Peyer's patch (tissue), 4 donors: ENCODE data around the gene PHF21B. TPM values are rescaled to one million over a fixed set of nuclear protein-coding genes. Genes with fewer than 3 reads are reported as not detected.
"Not testable (repeated sequence)": the region's sequence is repeated elsewhere in the genome, so short reads cannot be mapped to it uniquely, and the experiment has no call there.

Source experiments
- DNase-seq, 3 donors: peaks; one replicate each; pipeline ENCODE4 v3.0.0-alpha.2; 2017 to 2019
- H3K27ac ChIP-seq, 4 donors: fragments of 200-600 bp; sonication (generic); one replicate each; pipeline ENCODE4 v1.5.1; 2016 to 2019
- H3K27me3 ChIP-seq, 2 donors: fragments of 200-600 bp; sonication (generic); one replicate each; pipeline ENCODE4 v1.5.1; 2019
- H3K36me3 ChIP-seq, 3 donors: fragments of 200-600 bp; sonication (generic); one replicate each; pipeline ENCODE4 v1.5.1; 2016 to 2019
- H3K4me1 ChIP-seq, 4 donors: fragments of 200-600 bp; sonication (generic); one replicate each; pipeline ENCODE4 v1.5.1; 2016 to 2019
- H3K4me3 ChIP-seq, 4 donors: fragments of 200-600 bp; sonication (generic); 1 replicate in 3 of 4; 2 replicates in 1 of 4; pipeline ENCODE4 v1.5.1; 2016 to 2019; ENCODE audit warnings: mild to moderate bottlenecking in 1 of 4
- H3K9me3 ChIP-seq, 4 donors: fragments of 200-600 bp; sonication (generic); one replicate each; pipeline ENCODE4 v1.5.1; 2016 to 2019; ENCODE audit warnings: mild to moderate bottlenecking in 1 of 4
- POLR2A ChIP-seq, 2 donors: fragments of 450-650 bp; IDR thresholded peaks; one replicate each; pipeline ENCODE4 v1.5.1; 2017; ENCODE audit warnings: antibody characterized with exemption in 2 of 2, mild to moderate bottlenecking in 2 of 2, moderate library complexity in 2 of 2
- total RNA-seq, 4 donors: library from RNA; depleted of rRNA; stranded (reverse); fragments of >200 nt; gene quantifications; one replicate each; pipeline ENCODE4 v1.1.0, GENCODE V29; 2016
- TF ChIP-seq, protein P1 (sequence below), 6 experiments: fragments of 450-650 bp in 4 of 6; fragments of 200-600 bp in 2 of 6; sonication (generic) in 1 of 6; IDR thresholded peaks; one replicate each; pipeline ENCODE4 v1.5.1; 2017 to 2019; ENCODE audit warnings: antibody characterized with exemption in 6 of 6, mild to moderate bottlenecking in 3 of 6, moderate library complexity in 1 of 6

Gene PHF21B
- total RNA-seq, 4 donors from 2014 or later: not detected

DNA sequence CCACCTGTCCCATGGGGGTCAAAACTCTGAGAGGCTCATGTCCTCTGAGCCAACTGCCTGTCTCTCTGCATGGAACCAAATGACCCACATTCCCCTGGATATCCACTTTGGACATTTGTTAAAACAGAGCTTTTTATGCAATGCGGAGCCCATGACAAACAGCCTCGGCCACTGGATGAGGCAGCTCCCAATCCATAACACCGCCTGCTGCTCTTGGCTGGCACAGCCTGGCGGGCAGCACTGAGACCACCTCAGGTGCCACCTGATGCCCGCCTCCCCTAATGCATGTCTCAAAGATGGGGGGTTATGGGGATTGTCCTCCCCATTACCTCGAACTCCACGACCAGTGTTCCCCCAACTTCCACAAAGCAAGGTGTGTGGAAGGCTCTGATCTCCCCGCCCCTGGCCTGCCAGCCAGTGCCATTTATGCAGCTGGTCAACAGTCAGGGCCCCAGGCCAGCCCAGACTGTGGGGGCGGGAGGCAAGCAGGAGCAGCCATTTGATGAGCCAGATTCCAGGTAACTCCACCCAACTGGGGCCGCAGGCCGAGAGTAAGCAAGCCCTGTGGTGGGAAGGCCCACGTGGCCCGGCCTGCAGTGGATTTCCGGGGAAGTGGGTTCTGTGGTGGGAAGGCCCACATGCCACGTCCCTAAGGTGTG, 84.2 kb downstream of the PHF21B start:
- Histone ChIP-seq H3K4me1 (no peaks in the 10 kb centered on the region), H3K27ac (no peak overlapping the region), H3K36me3 (no peaks in the 10 kb centered on the region), H3K9me3 (no peaks in the 10 kb centered on the region), H3K4me3 (no peak overlapping the region), H3K27me3 (no peaks in the 10 kb centered on the region)
- no peak for TF ChIP-seq POLR2A (IDR thresholded peaks at IDR 0.05)
- TF ChIP-seq, protein P1, sequence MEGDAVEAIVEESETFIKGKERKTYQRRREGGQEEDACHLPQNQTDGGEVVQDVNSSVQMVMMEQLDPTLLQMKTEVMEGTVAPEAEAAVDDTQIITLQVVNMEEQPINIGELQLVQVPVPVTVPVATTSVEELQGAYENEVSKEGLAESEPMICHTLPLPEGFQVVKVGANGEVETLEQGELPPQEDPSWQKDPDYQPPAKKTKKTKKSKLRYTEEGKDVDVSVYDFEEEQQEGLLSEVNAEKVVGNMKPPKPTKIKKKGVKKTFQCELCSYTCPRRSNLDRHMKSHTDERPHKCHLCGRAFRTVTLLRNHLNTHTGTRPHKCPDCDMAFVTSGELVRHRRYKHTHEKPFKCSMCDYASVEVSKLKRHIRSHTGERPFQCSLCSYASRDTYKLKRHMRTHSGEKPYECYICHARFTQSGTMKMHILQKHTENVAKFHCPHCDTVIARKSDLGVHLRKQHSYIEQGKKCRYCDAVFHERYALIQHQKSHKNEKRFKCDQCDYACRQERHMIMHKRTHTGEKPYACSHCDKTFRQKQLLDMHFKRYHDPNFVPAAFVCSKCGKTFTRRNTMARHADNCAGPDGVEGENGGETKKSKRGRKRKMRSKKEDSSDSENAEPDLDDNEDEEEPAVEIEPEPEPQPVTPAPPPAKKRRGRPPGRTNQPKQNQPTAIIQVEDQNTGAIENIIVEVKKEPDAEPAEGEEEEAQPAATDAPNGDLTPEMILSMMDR (IDR thresholded peaks at IDR 0.05): no peak
- peak in 1 of 3 donors; percentile 31 for DNase-seq

DNA sequence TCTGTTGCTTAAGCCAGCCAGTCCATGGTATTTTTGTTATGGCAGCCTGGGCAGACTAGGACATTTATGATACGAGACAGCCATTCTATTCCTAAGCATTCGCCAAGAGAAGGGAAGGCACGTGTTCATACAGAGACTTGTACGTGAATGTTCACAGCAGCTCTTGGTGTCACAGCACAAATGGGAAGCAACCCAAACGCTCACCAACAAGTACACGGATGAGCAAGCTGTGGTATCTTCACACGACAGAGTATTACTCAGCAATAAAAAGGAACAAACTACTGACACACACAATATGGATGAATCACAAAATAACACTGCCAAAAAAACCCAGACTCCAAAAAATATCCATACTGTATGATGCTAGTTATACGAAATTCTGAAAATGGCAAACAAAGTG, 85.1 kb downstream of the PHF21B start:
- TF ChIP-seq, protein P1 (IDR thresholded peaks at IDR 0.05): no peak
- no peak for TF ChIP-seq POLR2A (IDR thresholded peaks at IDR 0.05)
- no peak for DNase-seq
- no peak overlapping the region for H3K27ac ChIP-seq

DNA sequence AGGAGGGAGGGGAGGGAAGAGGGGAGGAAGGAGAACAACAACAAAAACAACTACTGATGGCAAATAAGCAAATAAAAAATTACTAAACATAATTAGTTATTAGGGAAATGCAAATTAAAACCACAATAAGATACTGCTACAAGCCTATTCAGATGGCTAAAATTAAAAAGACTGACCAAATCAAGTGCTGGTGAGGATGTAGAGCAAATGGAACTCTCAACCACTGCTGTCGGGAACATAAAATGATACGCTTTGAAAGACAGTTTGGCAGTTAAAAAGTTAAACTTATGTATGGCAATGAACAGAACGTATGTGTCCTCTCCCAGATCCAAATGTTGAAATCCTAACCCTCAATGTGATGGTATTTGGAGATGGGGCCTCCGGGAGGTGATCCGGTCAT, 85.7 kb downstream of the PHF21B start:
- DNase-seq: no peak
- H3K4me3 ChIP-seq: no peak overlapping the region
- no peaks in the 10 kb centered on the region for H3K9me3 ChIP-seq
- no peak for TF ChIP-seq POLR2A (IDR thresholded peaks at IDR 0.05)
- TF ChIP-seq, protein P1 (IDR thresholded peaks at IDR 0.05): no peak
- H3K36me3 ChIP-seq: no peaks in the 10 kb centered on the region
- H3K4me1 ChIP-seq: no peaks in the 10 kb centered on the region
- no peaks in the 10 kb centered on the region for H3K27me3 ChIP-seq
- no peak overlapping the region for H3K27ac ChIP-seq

More for the DNA sequence above, 85.1 kb downstream of the PHF21B start:
- Histone ChIP-seq H3K4me3 (no peak overlapping the region), H3K27me3 (no peaks in the 10 kb centered on the region), H3K9me3 (no peaks in the 10 kb centered on the region), H3K4me1 (no peaks in the 10 kb centered on the region), H3K36me3 (no peaks in the 10 kb centered on the region)

DNA sequence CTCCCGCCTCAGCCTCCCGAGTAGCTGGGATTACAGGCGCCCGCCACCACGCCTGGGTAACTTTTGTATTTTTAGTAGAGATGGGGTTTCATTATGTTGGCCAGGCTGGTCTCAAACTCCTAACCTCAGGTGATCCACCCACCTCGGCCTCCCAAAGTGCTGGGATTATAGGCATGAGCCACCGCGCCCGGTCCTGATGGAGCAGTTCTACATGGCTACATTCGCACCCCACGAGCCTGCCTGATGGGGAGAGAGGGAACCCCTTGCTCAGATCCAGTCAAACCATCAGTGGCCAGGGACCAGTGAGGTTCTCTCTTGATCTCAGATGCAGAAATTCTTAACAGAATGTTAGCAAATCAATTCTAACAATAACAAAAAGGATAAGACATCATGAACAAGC, 88.0 kb downstream of the PHF21B start:
- not testable (repeated sequence) for DNase-seq, H3K4me1 ChIP-seq, H3K4me3 ChIP-seq, H3K9me3 ChIP-seq, H3K36me3 ChIP-seq, H3K27ac ChIP-seq, H3K27me3 ChIP-seq

DNA sequence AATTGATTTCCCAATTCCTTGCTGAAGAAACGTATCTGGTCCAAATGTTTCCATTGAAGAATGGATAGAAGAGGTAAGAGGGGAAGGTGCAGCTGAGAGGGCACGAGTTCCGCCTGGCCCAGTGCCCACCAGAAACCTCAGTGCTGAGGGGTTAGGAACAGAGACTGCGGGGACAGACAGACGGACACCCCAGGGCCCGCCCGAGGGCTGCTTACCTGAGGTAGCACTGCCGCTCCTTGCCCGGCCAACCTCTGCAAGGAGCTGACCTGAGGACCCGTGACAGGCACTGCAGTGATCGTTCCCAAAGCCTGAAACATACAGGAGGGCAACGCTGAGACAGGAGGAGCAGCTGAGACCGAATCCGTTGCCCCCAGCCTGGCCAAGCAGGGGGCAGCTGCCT, 89.6 kb downstream of the PHF21B start:
- Histone ChIP-seq H3K9me3 (no peaks in the 10 kb centered on the region), H3K27ac (no peak overlapping the region), H3K4me1 (no peaks in the 10 kb centered on the region), H3K27me3 (no peaks in the 10 kb centered on the region), H3K36me3 (no peaks in the 10 kb centered on the region), H3K4me3 (no peak overlapping the region)
- DNase-seq: no peak
- TF ChIP-seq, protein P1 (IDR thresholded peaks at IDR 0.05): no peak
- TF ChIP-seq POLR2A (IDR thresholded peaks at IDR 0.05): no peak

DNA sequence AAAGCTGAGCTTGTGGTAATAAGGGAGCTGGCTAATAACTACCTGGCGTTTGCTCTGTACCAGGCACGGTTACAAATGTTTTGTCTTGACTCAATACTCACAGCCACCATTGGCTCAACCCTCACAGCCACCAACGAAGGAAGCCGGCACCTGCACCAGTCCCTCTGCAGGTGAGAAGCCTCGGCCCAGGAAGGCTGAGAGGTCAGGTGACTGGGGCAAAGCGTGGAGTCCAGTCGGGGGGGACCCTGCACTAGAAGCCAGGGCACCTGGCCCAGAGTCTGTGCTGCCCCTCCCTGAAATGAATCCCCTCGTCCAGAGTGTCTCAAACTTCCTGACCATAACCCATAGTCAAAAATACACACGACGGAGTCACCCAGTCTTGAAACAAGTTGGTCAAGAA, 90.1 kb downstream of the PHF21B start:
- no peaks in the 10 kb centered on the region for H3K27me3 ChIP-seq
- H3K27ac ChIP-seq: no peak overlapping the region
- no peaks in the 10 kb centered on the region for H3K9me3 ChIP-seq
- DNase-seq: no peak
- no peak overlapping the region for H3K4me3 ChIP-seq
- no peaks in the 10 kb centered on the region for H3K36me3 ChIP-seq
- no peak for TF ChIP-seq POLR2A (IDR thresholded peaks at IDR 0.05)
- TF ChIP-seq, protein P1 (IDR thresholded peaks at IDR 0.05): no peak
- no peaks in the 10 kb centered on the region for H3K4me1 ChIP-seq
